Dermis blood vessel endothelial cell (primary cell): ENCODE measurements around the gene MEIOC. TPM values are rescaled to one million over a fixed set of nuclear protein-coding genes. Genes with fewer than 3 reads are reported as not detected.
"Not testable (repeated sequence)": the region's sequence is repeated elsewhere in the genome, so short reads cannot be mapped to it uniquely, and the experiment has no call there.

Experiments used
- DNase-seq: peaks from one replicate; pipeline ENCODE4 v3.0.0; 2010
- total RNA-seq: library from RNA; depleted of rRNA; stranded (reverse); fragments of >200 nt; gene quantifications from 2 replicates; pipeline ENCODE4 v1.2.3, GENCODE V29; 2014

Gene MEIOC
- under 0.01 TPM in 2 replicates for total RNA-seq

GRCh38 chr17:44655983-44656710, at the start of gene MEIOC:
TSS of gene MEIOC (plus strand) at chr17:44656468. CDS start at chr17:44656614, 146 bp downstream.
- peak; percentile 6 for DNase-seq

- no peak for DNase-seq
Measured at GRCh38 chr17:44606658-44607057, 49.6 kb upstream of the MEIOC start.

GRCh38 chr17:44607836-44608690, 48.2 kb upstream of the MEIOC start:
- no peak for DNase-seq

GRCh38 chr17:44608727-44609435, 47.4 kb upstream of the MEIOC start:
- no peak for DNase-seq

GRCh38 chr17:44610331-44610730, 45.9 kb upstream of the MEIOC start:
- no peak for DNase-seq

GRCh38 chr17:44610871-44611270, 45.4 kb upstream of the MEIOC start:
- DNase-seq = peak; percentile 7

- no peak for DNase-seq
Measured at GRCh38 chr17:44614862-44615261, 41.4 kb upstream of the MEIOC start.

GRCh38 chr17:44618652-44619051, 37.6 kb upstream of the MEIOC start:
- DNase-seq = not testable (repeated sequence)

GRCh38 chr17:44623070-44623725, 33.1 kb upstream of the MEIOC start:
- no peak for DNase-seq

GRCh38 chr17:44627513-44628242, 28.6 kb upstream of the MEIOC start:
- DNase-seq = no peak

GRCh38 chr17:44628243-44629188, 27.8 kb upstream of the MEIOC start:
- DNase-seq = peak; percentile 26

- DNase-seq = no peak
Measured at GRCh38 chr17:44629314-44629713, 27.0 kb upstream of the MEIOC start.

- no peak for DNase-seq
Measured at GRCh38 chr17:44630703-44631102, 25.6 kb upstream of the MEIOC start.

- no peak for DNase-seq
Measured at GRCh38 chr17:44633998-44634397, 22.3 kb upstream of the MEIOC start.

- not testable (repeated sequence) for DNase-seq
Measured at GRCh38 chr17:44634401-44634800, 21.9 kb upstream of the MEIOC start.

- DNase-seq = peak; percentile 50
Measured at GRCh38 chr17:44636562-44636961, 19.7 kb upstream of the MEIOC start.

GRCh38 chr17:44637066-44637465, 19.2 kb upstream of the MEIOC start:
- DNase-seq = no peak

GRCh38 chr17:44642834-44643233, 13.4 kb upstream of the MEIOC start:
- DNase-seq = no peak

GRCh38 chr17:44645341-44645740, 10.9 kb upstream of the MEIOC start:
- DNase-seq = no peak

GRCh38 chr17:44646280-44646679, 10.0 kb upstream of the MEIOC start:
- DNase-seq = no peak

GRCh38 chr17:44647736-44648135, 8.5 kb upstream of the MEIOC start:
- no peak for DNase-seq
